H1 (cell line): ENCODE measurements around the gene CHRDL2. TPM values are rescaled to one million over a fixed set of nuclear protein-coding genes. Genes with fewer than 3 reads are reported as not detected.

Source experiments
- CTCF ChIA-PET: fragments of 300-600 bp; sonication (Branson Sonifier 250); formaldehyde crosslinking; loops from one replicate; lab custom pipeline; 2021; ENCODE audit not compliant: partially characterized antibody; lab: Charles Lee
- POLR2A ChIA-PET: fragments of 300-600 bp; sonication (Branson Sonifier 250); formaldehyde crosslinking; loops from one replicate; lab custom pipeline; 2021; ENCODE audit warnings: inconsistent platforms; ENCODE audit not compliant: partially characterized antibody; lab: Charles Lee
- DNase-seq, 2 experiments: peaks; one replicate each; pipeline versions ENCODE4 v3.0.0 to v3.0.0-alpha.2; 2010 to 2022; ENCODE audit warnings: low spot score in 2 of 2, low read depth in 1 of 2, mixed read lengths in 1 of 2
- FAIRE-seq: peaks from 2 replicates; lab custom pipeline; 2011; peaks lifted over from hg19 to GRCh38; lab: Jason Lieb, UNC
- H2AFZ ChIP-seq: 2 replicates; pipeline ENCODE4 v1.8.1; 2012; ENCODE audit warnings: low read length, inconsistent platforms
- H2AK5ac ChIP-seq: 2 replicates; pipeline ENCODE4 v1.6.1; 2013; ENCODE audit warnings: low read depth, low read length
- H2BK120ac ChIP-seq: replicated peaks from 2 replicates; pipeline ENCODE3; 2013; ENCODE audit warnings: low read depth, low read length, inconsistent platforms
- H2BK12ac ChIP-seq: 2 replicates; pipeline ENCODE4 v1.6.1; 2013; ENCODE audit warnings: low read depth, low read length
- H2BK15ac ChIP-seq: 2 replicates; pipeline ENCODE4 v1.6.1; 2013; ENCODE audit warnings: low read length
- H2BK20ac ChIP-seq: 2 replicates; pipeline ENCODE4 v1.6.1; 2013; ENCODE audit warnings: low read length
- H2BK5ac ChIP-seq: 2 replicates; pipeline ENCODE4 v1.6.1; 2013; ENCODE audit warnings: low read depth, low read length
- H3K14ac ChIP-seq: 2 replicates; pipeline ENCODE4 v1.6.1; 2013; ENCODE audit warnings: inconsistent platforms; ENCODE audit not compliant: insufficient read length
- H3K18ac ChIP-seq: 2 replicates; pipeline ENCODE4 v1.6.1; 2013; ENCODE audit warnings: low read length; ENCODE audit errors: extremely low read depth
- H3K23ac ChIP-seq: 2 replicates; pipeline ENCODE4 v1.6.1; 2013; ENCODE audit warnings: inconsistent platforms; ENCODE audit not compliant: insufficient read length
- H3K23me2 ChIP-seq: 2 replicates; pipeline ENCODE4 v1.6.1; 2013; ENCODE audit warnings: low read depth, low read length
- H3K27ac ChIP-seq: 2 replicates; pipeline ENCODE4 v1.6.1; 2011; ENCODE audit warnings: low read depth, low read length, inconsistent platforms
- H3K27me3 ChIP-seq, 4 experiments: replicated peaks in 1 of 4; 1 replicate in 1 of 4; 2 replicates in 3 of 4; pipeline versions ENCODE4 v1.6.1 to v1.8.1; 2011 to 2013; ENCODE audit warnings: low read length in 3 of 4, mild to moderate bottlenecking in 3 of 4, inconsistent platforms in 2 of 4, mixed read lengths in 2 of 4, moderate library complexity in 1 of 4; ENCODE audit not compliant: control insufficient read depth in 3 of 4, insufficient read depth in 3 of 4; ENCODE audit errors: extremely low read depth in 1 of 4
- H3K36me3 ChIP-seq, 4 experiments: 2 replicates each; pipeline versions ENCODE4 v1.6.1 to v1.8.1; 2011 to 2013; ENCODE audit warnings: mild to moderate bottlenecking in 4 of 4, low read length in 3 of 4, moderate library complexity in 2 of 4, control low read depth in 1 of 4, inconsistent platforms in 1 of 4; ENCODE audit not compliant: insufficient read depth in 4 of 4, control insufficient read depth in 2 of 4
- H3K4ac ChIP-seq: replicated peaks from 2 replicates; pipeline ENCODE3; 2013; ENCODE audit warnings: low read length, low read depth, mixed read lengths, inconsistent platforms; ENCODE audit not compliant: insufficient read length
- H3K4me1 ChIP-seq, 4 experiments: replicated peaks in 1 of 4; 1 replicate in 1 of 4; 2 replicates in 3 of 4; pipeline versions ENCODE4 v1.6.1 to v1.8.1; 2011 to 2013; ENCODE audit warnings: low read length in 3 of 4, inconsistent platforms in 2 of 4, mixed read lengths in 1 of 4; ENCODE audit not compliant: insufficient read depth in 4 of 4, control insufficient read depth in 3 of 4
- H3K4me2 ChIP-seq, 2 experiments: 2 replicates each; pipeline versions ENCODE4 v1.6.1 to v1.8.1; 2011 to 2013; ENCODE audit warnings: low read depth in 2 of 2, low read length in 2 of 2, control low read depth in 1 of 2, inconsistent platforms in 1 of 2, mild to moderate bottlenecking in 1 of 2; ENCODE audit not compliant: insufficient read depth in 1 of 2
- H3K4me3 ChIP-seq, 4 experiments: fragments of 200-600, 300-600 bp in 1 of 4; sonication (generic), shearing (Covaris generic), sonication (Bioruptor Twin) in 1 of 4; 2 replicates each; pipeline versions ENCODE4 v1.5.1 to v1.8.1; 2011 to 2016; ENCODE audit warnings: low read length in 4 of 4, low read depth in 3 of 4, control low read depth in 2 of 4, inconsistent platforms in 2 of 4, mild to moderate bottlenecking in 2 of 4, mixed read lengths in 1 of 4, moderate library complexity in 1 of 4; ENCODE audit not compliant: insufficient read depth in 2 of 4; ENCODE audit errors: extremely low read depth in 1 of 4
- H3K56ac ChIP-seq: replicated peaks from 2 replicates; pipeline ENCODE3; 2013; ENCODE audit warnings: low read depth, mild to moderate bottlenecking, mixed read lengths, low read length, inconsistent platforms; ENCODE audit not compliant: insufficient read length
- H3K79me1 ChIP-seq: 2 replicates; pipeline ENCODE4 v1.6.1; 2013; ENCODE audit warnings: low read depth, low read length, control low read depth
- H3K79me2 ChIP-seq, 2 experiments: 2 replicates each; pipeline versions ENCODE4 v1.6.1 to v1.8.1; 2012 to 2013; ENCODE audit warnings: low read length in 2 of 2, mild to moderate bottlenecking in 2 of 2, inconsistent platforms in 1 of 2; ENCODE audit not compliant: insufficient read depth in 2 of 2, control insufficient read depth in 1 of 2
- H3K9ac ChIP-seq, 4 experiments: replicated peaks in 1 of 4; 1 replicate in 1 of 4; 2 replicates in 3 of 4; pipeline versions ENCODE4 v1.6.1 to v1.8.1; 2011 to 2013; ENCODE audit warnings: low read depth in 3 of 4, low read length in 3 of 4, control low read depth in 2 of 4, mild to moderate bottlenecking in 2 of 4, moderate library complexity in 2 of 4, inconsistent platforms in 1 of 4; ENCODE audit errors: extremely low read depth in 1 of 4
- H3K9me3 ChIP-seq, 2 experiments: 2 replicates each; pipeline versions ENCODE4 v1.6.1 to v1.8.1; 2012 to 2013; ENCODE audit warnings: mild to moderate bottlenecking in 2 of 2, moderate library complexity in 2 of 2, control low read depth in 1 of 2, inconsistent platforms in 1 of 2, low read depth in 1 of 2, low read length in 1 of 2, mixed read lengths in 1 of 2; ENCODE audit not compliant: insufficient read depth in 2 of 2
- H4K20me1 ChIP-seq, 2 experiments: replicated peaks in 1 of 2; 2 replicates each; pipeline versions ENCODE3 to v1.8.1; 2011 to 2013; ENCODE audit warnings: inconsistent platforms in 2 of 2, low read length in 2 of 2, mild to moderate bottlenecking in 1 of 2; ENCODE audit not compliant: insufficient read depth in 2 of 2, control insufficient read depth in 1 of 2
- H4K5ac ChIP-seq: 2 replicates; pipeline ENCODE4 v1.6.1; 2013; ENCODE audit warnings: low read length, low read depth, mixed read lengths, inconsistent platforms; ENCODE audit not compliant: insufficient read length
- H4K8ac ChIP-seq: 2 replicates; pipeline ENCODE4 v1.8.0; 2013; ENCODE audit warnings: mild to moderate bottlenecking, moderate library complexity, low read length, inconsistent platforms; ENCODE audit not compliant: insufficient read depth; ENCODE audit errors: extremely low read depth
- H4K91ac ChIP-seq: replicated peaks from 2 replicates; pipeline ENCODE3; 2013; ENCODE audit warnings: low read length, mixed read lengths, inconsistent platforms; ENCODE audit not compliant: insufficient read length
- BACH1 ChIP-seq: IDR thresholded peaks from 2 replicates; pipeline ENCODE4 v1.6.1; 2012; ENCODE audit warnings: low read length, improper control_type of control experiment
- CREB1 ChIP-seq: IDR thresholded peaks from 2 replicates; pipeline ENCODE4 v1.6.1; 2012; ENCODE audit warnings: inconsistent platforms
- FOSL1 ChIP-seq: IDR thresholded peaks from 2 replicates; pipeline ENCODE4 v1.6.1; 2011; ENCODE audit warnings: mild to moderate bottlenecking, low read depth, low read length, moderate library complexity; ENCODE audit not compliant: insufficient read depth
- NANOG ChIP-seq: IDR thresholded peaks from 2 replicates; pipeline ENCODE4 v1.6.1; 2011; ENCODE audit warnings: low read length, low read depth, mild to moderate bottlenecking, inconsistent platforms; ENCODE audit not compliant: insufficient read depth, poor library complexity, severe bottlenecking
- RBBP5 ChIP-seq: IDR thresholded peaks from 2 replicates; pipeline ENCODE4 v1.7.1; 2012; ENCODE audit warnings: low read depth, mild to moderate bottlenecking, inconsistent platforms, low read length, moderate library complexity, borderline replicate concordance
- SUZ12 ChIP-seq: fragments of 200-600 bp; sonication (generic); IDR thresholded peaks from 2 replicates; pipeline ENCODE4 v1.6.1; 2012; ENCODE audit warnings: mild to moderate bottlenecking, inconsistent platforms, low read length, moderate library complexity, mixed read lengths
- TAF1 ChIP-seq: IDR thresholded peaks from 2 replicates; pipeline ENCODE4 v1.6.1; 2011; ENCODE audit warnings: mild to moderate bottlenecking, low read depth, low read length
- TBP ChIP-seq: IDR thresholded peaks from 2 replicates; pipeline ENCODE4 v1.6.1; 2011; ENCODE audit warnings: low read depth, low read length, improper control_type of control experiment
- TCF12 ChIP-seq: IDR thresholded peaks from 2 replicates; pipeline ENCODE4 v1.6.1; 2011; ENCODE audit warnings: low read depth, mild to moderate bottlenecking, low read length
- ZNF274 ChIP-seq: IDR thresholded peaks from 2 replicates; pipeline ENCODE4 v1.7.0; 2012; ENCODE audit warnings: low read length, borderline replicate concordance; ENCODE audit errors: extremely low read depth
- polyA plus RNA-seq, 7 experiments: library from polyadenylated mRNA; depleted of rRNA in 3 of 7; stranded (reverse) in 5 of 7; unstranded in 2 of 7; fragments of >200 nt in 5 of 7; fragments of 200-250 nt in 2 of 7; gene quantifications; 1 replicate in 5 of 7; 2 replicates in 1 of 7; 4 replicates in 1 of 7; pipeline versions ENCODE4 v1.2.1 to v1.2.3, GENCODE V29; 2011 to 2013; ENCODE audit warnings: missing spikeins in 2 of 7, mixed read lengths in 2 of 7
- total RNA-seq: library from RNA; stranded (reverse); fragmentation: NEBNext Ultra II Directional; extraction: Animal tissue kit (Norgen Biotek cat#: 25700); gene quantifications from 2 replicates; pipeline ENCODE4 v1.2.1, GENCODE V29; 2021
- TF ChIP-seq, protein P1 (sequence below), 3 experiments: IDR thresholded peaks; 1 replicate in 2 of 3; 2 replicates in 1 of 3; pipeline versions ENCODE4 v1.5.1 to v1.6.1; 2011; ENCODE audit warnings: low read length in 3 of 3, mild to moderate bottlenecking in 3 of 3, inconsistent platforms in 2 of 3, low read depth in 1 of 3, moderate library complexity in 1 of 3; ENCODE audit not compliant: insufficient read depth in 1 of 3; ENCODE audit errors: control extremely low read depth in 1 of 3

The CHRDL2 gene
- total and polyA plus RNA-seq, 2 of the 8 experiments (the other 6 are each of a cell fraction or from before 2014, with no cell fraction given): 0.26 to 0.48 TPM

DNA sequence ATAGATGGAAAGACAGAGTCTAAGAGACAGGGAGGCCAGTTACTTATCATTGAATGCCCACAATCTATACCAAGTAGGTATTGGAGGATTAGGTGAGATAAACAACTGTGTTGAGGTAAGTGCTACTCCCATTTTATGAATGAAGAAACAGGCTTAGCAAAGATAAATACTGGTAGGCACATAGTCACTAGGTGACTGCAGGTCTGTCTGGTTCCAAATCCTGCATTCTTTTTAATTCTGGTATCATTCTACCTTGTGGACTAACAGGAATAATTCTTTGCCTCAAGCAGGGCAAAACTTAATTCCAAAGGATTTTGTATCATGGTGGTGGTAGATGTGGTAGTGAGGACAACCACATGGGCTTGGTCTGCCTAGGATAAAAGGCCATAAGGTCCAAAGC, 45.8 kb upstream of the CHRDL2 start:
- no peak overlapping the region for H3K4ac ChIP-seq
- H4K20me1 ChIP-seq: no peaks in the 10 kb centered on the region
- no peak overlapping the region for H4K91ac ChIP-seq
- H2BK5ac ChIP-seq: no peak overlapping the region
- H2AK5ac ChIP-seq: no peak overlapping the region
- no peak overlapping the region for H3K18ac ChIP-seq
- POLR2A ChIA-PET: no interaction called here
- H3K27me3 ChIP-seq: no peaks in the 10 kb centered on the region
- H4K8ac ChIP-seq: no peak overlapping the region
- DNase-seq: no peak
- H3K23me2 ChIP-seq: no peaks in the 10 kb centered on the region; the same call in 1 of the 2 replicates
- no peak overlapping the region for H2BK20ac ChIP-seq
- no peak overlapping the region for H3K27ac ChIP-seq
- no peak overlapping the region for H2BK15ac ChIP-seq
- CTCF ChIA-PET: no interaction called here
- H2AFZ ChIP-seq: no peak overlapping the region
- no peak for FAIRE-seq
- H3K9me3 ChIP-seq: no peaks in the 10 kb centered on the region
- H3K9ac ChIP-seq: no peak overlapping the region
- no peak overlapping the region for H2BK12ac ChIP-seq
- peaks cover 0 to 51% of the 10 kb centered on the region in 2 experiments; a peak in 2 of 4 replicates for H3K79me2 ChIP-seq
- no peak overlapping the region for H2BK120ac ChIP-seq
- peaks cover 7% of the 10 kb centered on the region; the same call in 1 of the 2 replicates for H3K79me1 ChIP-seq
- TF ChIP-seq, protein P1, sequence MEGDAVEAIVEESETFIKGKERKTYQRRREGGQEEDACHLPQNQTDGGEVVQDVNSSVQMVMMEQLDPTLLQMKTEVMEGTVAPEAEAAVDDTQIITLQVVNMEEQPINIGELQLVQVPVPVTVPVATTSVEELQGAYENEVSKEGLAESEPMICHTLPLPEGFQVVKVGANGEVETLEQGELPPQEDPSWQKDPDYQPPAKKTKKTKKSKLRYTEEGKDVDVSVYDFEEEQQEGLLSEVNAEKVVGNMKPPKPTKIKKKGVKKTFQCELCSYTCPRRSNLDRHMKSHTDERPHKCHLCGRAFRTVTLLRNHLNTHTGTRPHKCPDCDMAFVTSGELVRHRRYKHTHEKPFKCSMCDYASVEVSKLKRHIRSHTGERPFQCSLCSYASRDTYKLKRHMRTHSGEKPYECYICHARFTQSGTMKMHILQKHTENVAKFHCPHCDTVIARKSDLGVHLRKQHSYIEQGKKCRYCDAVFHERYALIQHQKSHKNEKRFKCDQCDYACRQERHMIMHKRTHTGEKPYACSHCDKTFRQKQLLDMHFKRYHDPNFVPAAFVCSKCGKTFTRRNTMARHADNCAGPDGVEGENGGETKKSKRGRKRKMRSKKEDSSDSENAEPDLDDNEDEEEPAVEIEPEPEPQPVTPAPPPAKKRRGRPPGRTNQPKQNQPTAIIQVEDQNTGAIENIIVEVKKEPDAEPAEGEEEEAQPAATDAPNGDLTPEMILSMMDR (IDR thresholded peaks at IDR 0.05; ENCODE audit: control extremely low read depth in 1 of 3, insufficient read depth in 1 of 3, low read depth in 1 of 3, low read length in 3 of 3): no peak
- TF ChIP-seq SUZ12 (no peak), TAF1 (no peak), ZNF274 (no peak), TBP (no peak), FOSL1 (no peak), RBBP5 (no peak), BACH1 (no peak), TCF12 (no peak), NANOG (no peak), CREB1 (no peak)
- H3K14ac ChIP-seq: no peak overlapping the region
- H3K23ac ChIP-seq: no peak overlapping the region
- no peak overlapping the region for H3K4me2 ChIP-seq
- no peak overlapping the region for H3K56ac ChIP-seq
- H3K4me3 ChIP-seq: no peak overlapping the region
- no peaks in the 10 kb centered on the region for H3K36me3 ChIP-seq
- H3K4me1 ChIP-seq: peaks cover 0 to 4% (median 0%) of the 10 kb centered on the region in 4 experiments; a peak in 2 of 7 replicates
- no peak overlapping the region for H4K5ac ChIP-seq
